ENCODE measurements around the gene ASPSCR1.

The ASPSCR1 gene

DNA sequence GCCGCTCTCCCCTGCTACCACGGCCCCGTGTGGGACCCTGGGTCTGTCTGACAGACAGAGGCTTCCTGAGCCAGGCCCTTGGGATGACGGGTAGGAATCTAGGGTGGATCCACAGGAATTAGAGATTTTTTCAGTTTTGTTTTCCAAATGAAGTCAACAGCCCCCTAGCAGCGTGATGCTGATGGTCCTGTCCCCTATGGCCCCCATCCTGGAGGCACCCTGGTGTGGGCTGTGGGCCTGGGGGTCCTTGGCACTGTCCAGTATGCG, 29.7 kb downstream of the ASPSCR1 start:
- H3K27me3 ChIP-seq (ENCODE audit: control insufficient read depth in 5 of 5, insufficient read depth in 4 of 5, low read length in 5 of 5) = no peaks in the 10 kb centered on the region
- no peaks in the 10 kb centered on the region for H3K9me3 ChIP-seq (ENCODE audit: control insufficient read depth in 5 of 5, low read length in 5 of 5)
- H3K4me1 ChIP-seq (ENCODE audit: control insufficient read depth in 5 of 5, insufficient read depth in 5 of 5, low read length in 5 of 5) = peaks cover 8 to 32% (median 19%) of the 10 kb centered on the region in 5 donors
- H3K27ac ChIP-seq (ENCODE audit: low read depth, low read length) = no peak overlapping the region
- peaks cover 0 to 25% (median 9%) of the 10 kb centered on the region in 5 donors for H3K36me3 ChIP-seq (ENCODE audit: control insufficient read depth in 5 of 5, insufficient read depth in 5 of 5, low read length in 5 of 5)
- H3K4me3 ChIP-seq (ENCODE audit: low read depth in 1 of 5, low read length in 5 of 5) = no peak overlapping the region
- no peak overlapping the region for H3K9ac ChIP-seq (ENCODE audit: low read length in 5 of 5)

DNA sequence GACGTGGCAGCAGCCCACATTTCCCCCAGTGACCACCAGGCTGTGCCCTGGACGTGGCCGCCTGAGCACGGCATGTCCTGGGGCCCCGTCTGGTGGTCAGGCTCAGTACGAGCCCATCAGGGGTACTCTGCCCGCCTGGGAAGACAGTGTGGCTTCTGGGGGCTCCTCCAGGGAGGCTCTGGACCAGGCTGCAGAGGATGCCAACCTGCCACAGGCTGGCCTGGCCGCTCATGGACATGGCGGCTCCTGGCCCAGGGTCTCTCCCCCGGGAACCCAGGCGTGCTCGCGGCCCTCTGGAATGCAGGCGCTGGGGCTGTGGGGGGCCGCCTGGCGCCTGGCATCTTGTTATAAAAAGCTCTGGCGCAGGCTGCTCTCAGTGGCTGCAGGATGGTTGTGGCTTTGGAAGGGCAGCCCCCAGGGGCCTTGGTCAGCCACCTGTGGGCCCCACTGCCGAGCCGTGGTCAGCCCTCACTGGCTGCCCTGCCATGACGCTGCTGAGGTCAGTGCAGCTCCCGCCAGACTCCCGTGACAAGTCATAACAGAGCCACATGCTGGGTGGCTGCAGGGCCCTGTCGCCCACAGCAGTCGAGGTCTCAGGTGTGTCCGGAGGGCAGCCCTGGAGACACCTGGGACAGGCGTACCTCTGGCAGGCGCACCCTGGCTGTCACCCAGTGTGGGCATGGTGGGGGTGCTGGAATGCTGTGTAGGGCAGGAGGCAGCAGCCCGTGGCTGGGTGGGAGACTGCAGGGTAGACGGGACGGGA, 30.2 kb downstream of the ASPSCR1 start:
- H3K36me3 ChIP-seq (ENCODE audit: control insufficient read depth in 5 of 5, insufficient read depth in 5 of 5, low read length in 5 of 5) = peaks cover 0 to 30% (median 9%) of the 10 kb centered on the region in 5 donors
- H3K4me3 ChIP-seq (ENCODE audit: low read depth in 1 of 5, low read length in 5 of 5) = no peak overlapping the region
- no peaks in the 10 kb centered on the region for H3K9me3 ChIP-seq (ENCODE audit: control insufficient read depth in 5 of 5, low read length in 5 of 5)
- no peak overlapping the region for H3K9ac ChIP-seq (ENCODE audit: low read length in 5 of 5)
- no peak overlapping the region for H3K27ac ChIP-seq (ENCODE audit: low read depth, low read length)
- H3K27me3 ChIP-seq (ENCODE audit: control insufficient read depth in 5 of 5, insufficient read depth in 4 of 5, low read length in 5 of 5) = no peaks in the 10 kb centered on the region
- peaks cover 8 to 32% (median 19%) of the 10 kb centered on the region in 5 donors for H3K4me1 ChIP-seq (ENCODE audit: control insufficient read depth in 5 of 5, insufficient read depth in 5 of 5, low read length in 5 of 5)

DNA sequence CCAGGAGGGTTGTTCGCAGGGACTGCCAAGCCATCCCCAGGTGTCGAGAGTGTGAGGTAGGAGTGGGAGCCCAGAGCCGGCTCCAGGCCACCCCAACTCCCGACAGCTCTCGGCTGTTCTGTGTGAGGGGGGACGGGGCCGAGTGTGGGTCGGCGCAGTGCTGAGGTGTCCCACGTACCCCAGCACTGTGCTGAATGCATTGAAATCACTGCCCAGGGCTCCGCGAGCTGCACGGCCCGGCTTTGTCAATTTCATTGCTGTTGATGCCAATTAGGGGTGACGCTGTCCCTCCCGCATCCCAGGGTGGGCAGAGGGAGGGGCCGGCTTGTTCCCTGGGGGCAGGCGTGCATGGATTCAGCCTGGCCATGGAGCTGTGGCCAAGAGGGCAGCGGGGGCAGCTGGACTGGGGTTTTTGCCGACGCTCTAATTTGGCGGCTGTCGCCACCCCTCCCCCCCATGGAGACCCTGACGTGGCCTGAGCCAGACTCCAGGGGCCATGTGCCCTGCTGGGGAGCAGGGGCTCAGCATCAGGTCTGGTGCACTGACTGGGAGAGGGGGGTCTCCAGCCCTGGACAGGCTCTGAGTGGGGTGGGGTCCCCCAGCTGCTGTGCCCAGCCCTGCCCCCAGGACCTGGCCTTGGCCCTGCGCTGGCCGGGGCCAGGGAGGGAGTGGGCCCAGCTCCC, 31.0 kb downstream of the ASPSCR1 start:
- Histone ChIP-seq H3K9ac (ENCODE audit: low read length in 5 of 5) (no peak overlapping the region), H3K4me3 (ENCODE audit: low read depth in 1 of 5, low read length in 5 of 5) (no peak overlapping the region), H3K27ac (ENCODE audit: low read depth, low read length) (no peak overlapping the region), H3K27me3 (ENCODE audit: control insufficient read depth in 5 of 5, insufficient read depth in 4 of 5, low read length in 5 of 5) (no peaks in the 10 kb centered on the region), H3K36me3 (ENCODE audit: control insufficient read depth in 5 of 5, insufficient read depth in 5 of 5, low read length in 5 of 5) (peaks cover 0 to 30% (median 9%) of the 10 kb centered on the region in 5 donors), H3K9me3 (ENCODE audit: control insufficient read depth in 5 of 5, low read length in 5 of 5) (no peaks in the 10 kb centered on the region), H3K4me1 (ENCODE audit: control insufficient read depth in 5 of 5, insufficient read depth in 5 of 5, low read length in 5 of 5) (peaks cover 6 to 26% (median 16%) of the 10 kb centered on the region in 5 donors)

DNA sequence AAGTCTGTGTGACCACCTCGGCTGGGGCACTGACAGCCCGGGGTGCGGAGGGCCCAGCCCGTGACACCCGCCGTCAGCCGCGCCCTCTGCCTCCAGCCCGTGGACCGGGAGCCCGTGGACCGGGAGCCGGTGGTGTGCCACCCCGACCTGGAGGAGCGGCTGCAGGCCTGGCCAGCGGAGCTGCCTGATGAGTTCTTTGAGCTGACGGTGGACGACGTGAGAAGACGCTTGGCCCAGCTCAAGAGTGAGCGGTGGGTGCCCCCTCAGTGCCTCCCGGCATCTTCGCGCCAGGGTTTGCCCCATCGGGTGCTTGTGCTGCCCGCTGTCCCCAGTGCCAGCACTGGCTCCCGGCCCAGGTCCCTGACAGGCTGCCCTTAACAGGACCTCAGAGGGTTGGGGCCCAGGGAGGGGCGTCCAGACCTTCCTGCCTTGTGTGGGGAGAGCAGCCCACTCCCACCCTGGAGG, 31.5 kb downstream of the ASPSCR1 start:
- no peaks in the 10 kb centered on the region for H3K9me3 ChIP-seq (ENCODE audit: control insufficient read depth in 5 of 5, low read length in 5 of 5)
- H3K27ac ChIP-seq (ENCODE audit: low read depth, low read length) = no peak overlapping the region
- no peak overlapping the region for H3K4me3 ChIP-seq (ENCODE audit: low read depth in 1 of 5, low read length in 5 of 5)
- H3K36me3 ChIP-seq (ENCODE audit: control insufficient read depth in 5 of 5, insufficient read depth in 5 of 5, low read length in 5 of 5) = peaks cover 0 to 30% (median 9%) of the 10 kb centered on the region in 5 donors
- peaks cover 6 to 20% (median 11%) of the 10 kb centered on the region in 5 donors for H3K4me1 ChIP-seq (ENCODE audit: control insufficient read depth in 5 of 5, insufficient read depth in 5 of 5, low read length in 5 of 5)
- no peak overlapping the region for H3K9ac ChIP-seq (ENCODE audit: low read length in 5 of 5)
- no peaks in the 10 kb centered on the region for H3K27me3 ChIP-seq (ENCODE audit: control insufficient read depth in 5 of 5, insufficient read depth in 4 of 5, low read length in 5 of 5)

DNA sequence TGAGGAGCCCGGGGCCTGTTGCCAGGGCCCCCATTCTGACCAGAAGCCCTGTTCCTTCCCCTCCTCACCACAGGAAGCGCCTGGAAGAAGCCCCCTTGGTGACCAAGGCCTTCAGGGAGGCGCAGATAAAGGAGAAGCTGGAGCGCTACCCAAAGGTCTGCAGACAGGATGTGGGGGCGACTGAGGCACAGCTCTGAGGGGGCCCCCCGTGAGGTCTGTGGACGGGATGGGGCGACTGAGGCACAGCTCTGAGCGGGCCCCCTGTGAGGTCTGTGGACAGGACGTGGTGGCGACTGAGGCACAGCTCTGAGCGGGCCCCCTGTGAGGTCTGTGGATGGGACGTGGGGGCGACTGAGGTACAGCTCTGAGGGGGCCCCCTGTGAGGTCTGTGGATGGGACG, 32.0 kb downstream of the ASPSCR1 start:
- Histone ChIP-seq H3K36me3 (ENCODE audit: control insufficient read depth in 5 of 5, insufficient read depth in 5 of 5, low read length in 5 of 5) (peaks cover 0 to 30% (median 9%) of the 10 kb centered on the region in 5 donors), H3K4me3 (ENCODE audit: low read depth in 1 of 5, low read length in 5 of 5) (no peak overlapping the region), H3K27me3 (ENCODE audit: control insufficient read depth in 5 of 5, insufficient read depth in 4 of 5, low read length in 5 of 5) (no peaks in the 10 kb centered on the region), H3K9ac (ENCODE audit: low read length in 5 of 5) (no peak overlapping the region), H3K4me1 (ENCODE audit: control insufficient read depth in 5 of 5, insufficient read depth in 5 of 5, low read length in 5 of 5) (peaks cover 6 to 15% (median 7%) of the 10 kb centered on the region in 5 donors), H3K9me3 (ENCODE audit: control insufficient read depth in 5 of 5, low read length in 5 of 5) (no peaks in the 10 kb centered on the region), H3K27ac (ENCODE audit: low read depth, low read length) (no peak overlapping the region)

DNA sequence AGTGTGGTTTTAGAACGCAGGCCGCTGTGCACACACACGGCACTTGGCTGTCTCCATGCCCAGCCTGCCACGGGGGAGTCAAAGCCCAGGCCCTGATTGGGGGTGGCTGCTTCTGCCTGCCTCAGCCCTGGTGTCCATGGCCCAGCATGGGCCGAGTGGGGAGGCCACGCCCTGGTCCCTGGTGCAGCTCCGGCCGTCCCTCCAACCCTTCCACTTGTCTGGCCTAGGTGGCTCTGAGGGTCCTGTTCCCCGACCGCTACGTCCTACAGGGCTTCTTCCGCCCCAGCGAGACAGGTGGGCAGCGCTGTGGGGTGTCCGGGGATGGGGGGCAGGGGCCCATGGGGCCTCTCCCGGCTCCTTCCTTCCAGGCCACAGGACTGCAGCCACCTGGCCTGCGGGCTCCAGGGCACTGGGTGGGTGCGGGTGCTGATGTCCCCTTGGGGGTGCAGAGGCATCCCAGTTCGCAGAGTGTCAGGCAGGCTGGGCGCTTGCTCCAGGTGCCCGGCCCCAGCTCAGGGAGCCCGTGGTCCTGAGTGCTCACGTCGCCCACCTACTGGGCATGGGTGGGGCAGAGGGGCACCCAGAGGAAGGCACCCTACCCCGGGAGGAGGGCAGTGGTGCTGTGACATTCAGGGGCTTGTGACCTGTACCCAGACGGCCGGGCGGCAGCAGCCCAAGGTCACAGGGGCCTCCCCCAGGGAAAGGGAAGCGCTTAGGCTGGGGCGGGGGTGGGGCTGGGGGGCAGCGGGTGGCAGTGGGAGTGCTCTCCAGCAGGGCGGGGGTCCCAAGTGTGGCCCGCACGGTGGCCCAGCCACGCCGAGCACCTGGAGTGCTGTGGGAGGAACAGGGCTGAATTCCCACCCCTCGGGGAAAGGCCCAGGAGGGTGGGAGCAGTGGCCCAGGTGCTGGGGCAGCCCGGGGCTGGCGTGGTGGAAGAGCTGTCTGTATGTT, 33.4 kb downstream of the ASPSCR1 start:
- Histone ChIP-seq H3K4me3 (ENCODE audit: low read depth in 1 of 5, low read length in 5 of 5) (no peak overlapping the region), H3K9ac (ENCODE audit: low read length in 5 of 5) (no peak overlapping the region), H3K9me3 (ENCODE audit: control insufficient read depth in 5 of 5, low read length in 5 of 5) (no peaks in the 10 kb centered on the region), H3K27me3 (ENCODE audit: control insufficient read depth in 5 of 5, insufficient read depth in 4 of 5, low read length in 5 of 5) (no peaks in the 10 kb centered on the region), H3K27ac (ENCODE audit: low read depth, low read length) (no peak overlapping the region), H3K36me3 (ENCODE audit: control insufficient read depth in 5 of 5, insufficient read depth in 5 of 5, low read length in 5 of 5) (peaks cover 0 to 27% (median 9%) of the 10 kb centered on the region in 5 donors), H3K4me1 (ENCODE audit: control insufficient read depth in 5 of 5, insufficient read depth in 5 of 5, low read length in 5 of 5) (peaks cover 5 to 10% (median 7%) of the 10 kb centered on the region in 5 donors)

DNA sequence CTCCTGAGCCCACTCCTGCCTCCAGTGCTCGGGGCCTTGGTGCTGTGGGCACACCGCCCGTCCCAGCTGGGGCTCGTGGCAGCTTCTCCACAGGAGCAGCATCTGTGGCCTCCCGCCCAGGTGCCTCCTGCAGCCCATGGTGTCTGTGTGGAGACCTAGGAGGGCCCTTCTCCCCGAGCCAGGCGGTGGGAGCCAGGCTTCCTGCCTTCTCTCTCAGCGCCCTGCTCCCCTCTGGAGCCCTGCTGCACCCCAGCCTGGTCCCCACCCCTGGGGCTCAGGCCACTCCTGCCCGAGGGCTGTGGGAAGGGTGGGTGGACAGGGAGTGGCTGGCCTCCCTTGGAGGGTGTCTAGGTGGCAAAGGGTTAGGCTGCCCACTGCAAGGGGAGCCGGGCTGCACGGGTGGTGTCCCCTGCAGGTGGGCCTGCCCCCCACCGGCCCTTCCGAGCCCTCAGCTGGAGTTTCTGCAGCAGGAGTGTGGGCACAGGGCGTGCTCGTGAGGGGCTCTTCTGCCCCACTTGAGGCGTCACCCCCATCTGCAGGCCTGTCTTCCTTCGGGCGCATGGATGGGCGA, 34.3 kb downstream of the ASPSCR1 start:
- Histone ChIP-seq H3K27ac (ENCODE audit: low read depth, low read length) (no peak overlapping the region), H3K27me3 (ENCODE audit: control insufficient read depth in 5 of 5, insufficient read depth in 4 of 5, low read length in 5 of 5) (no peaks in the 10 kb centered on the region), H3K9me3 (ENCODE audit: control insufficient read depth in 5 of 5, low read length in 5 of 5) (no peaks in the 10 kb centered on the region), H3K9ac (ENCODE audit: low read length in 5 of 5) (no peak overlapping the region), H3K36me3 (ENCODE audit: control insufficient read depth in 5 of 5, insufficient read depth in 5 of 5, low read length in 5 of 5) (peaks cover 0 to 29% (median 9%) of the 10 kb centered on the region in 5 donors), H3K4me1 (ENCODE audit: control insufficient read depth in 5 of 5, insufficient read depth in 5 of 5, low read length in 5 of 5) (peaks cover 0 to 1% (median 0%) of the 10 kb centered on the region in 5 donors), H3K4me3 (ENCODE audit: low read depth in 1 of 5, low read length in 5 of 5) (no peak overlapping the region)

DNA sequence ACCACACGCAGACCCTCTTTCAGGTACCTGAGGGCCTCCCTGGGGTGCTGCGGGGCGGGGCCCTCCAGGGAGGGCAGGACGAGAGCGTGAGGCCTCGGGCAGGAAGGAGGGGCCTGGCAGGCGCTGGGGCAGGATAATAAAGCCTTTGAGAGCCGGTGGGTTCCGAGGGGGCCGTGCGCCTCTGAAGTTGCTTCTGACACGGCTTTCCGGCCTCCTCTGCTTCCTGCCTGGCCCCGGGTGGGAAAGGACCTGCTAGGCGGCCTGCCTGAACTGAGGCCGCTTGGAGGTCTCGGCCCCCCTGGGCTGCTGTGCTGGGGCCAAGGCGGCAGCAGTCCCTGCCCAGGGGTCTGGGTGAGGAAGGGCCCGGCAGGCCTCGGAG, 34.8 kb downstream of the ASPSCR1 start:
- Histone ChIP-seq H3K9ac (ENCODE audit: low read length in 5 of 5) (no peak overlapping the region), H3K27me3 (ENCODE audit: control insufficient read depth in 5 of 5, insufficient read depth in 4 of 5, low read length in 5 of 5) (no peaks in the 10 kb centered on the region), H3K27ac (ENCODE audit: low read depth, low read length) (no peak overlapping the region), H3K36me3 (ENCODE audit: control insufficient read depth in 5 of 5, insufficient read depth in 5 of 5, low read length in 5 of 5) (peaks cover 0 to 32% (median 10%) of the 10 kb centered on the region in 5 donors), H3K4me3 (ENCODE audit: low read depth in 1 of 5, low read length in 5 of 5) (no peak overlapping the region), H3K9me3 (ENCODE audit: control insufficient read depth in 5 of 5, low read length in 5 of 5) (no peaks in the 10 kb centered on the region), H3K4me1 (ENCODE audit: control insufficient read depth in 5 of 5, insufficient read depth in 5 of 5, low read length in 5 of 5) (no peaks in the 10 kb centered on the region)

DNA sequence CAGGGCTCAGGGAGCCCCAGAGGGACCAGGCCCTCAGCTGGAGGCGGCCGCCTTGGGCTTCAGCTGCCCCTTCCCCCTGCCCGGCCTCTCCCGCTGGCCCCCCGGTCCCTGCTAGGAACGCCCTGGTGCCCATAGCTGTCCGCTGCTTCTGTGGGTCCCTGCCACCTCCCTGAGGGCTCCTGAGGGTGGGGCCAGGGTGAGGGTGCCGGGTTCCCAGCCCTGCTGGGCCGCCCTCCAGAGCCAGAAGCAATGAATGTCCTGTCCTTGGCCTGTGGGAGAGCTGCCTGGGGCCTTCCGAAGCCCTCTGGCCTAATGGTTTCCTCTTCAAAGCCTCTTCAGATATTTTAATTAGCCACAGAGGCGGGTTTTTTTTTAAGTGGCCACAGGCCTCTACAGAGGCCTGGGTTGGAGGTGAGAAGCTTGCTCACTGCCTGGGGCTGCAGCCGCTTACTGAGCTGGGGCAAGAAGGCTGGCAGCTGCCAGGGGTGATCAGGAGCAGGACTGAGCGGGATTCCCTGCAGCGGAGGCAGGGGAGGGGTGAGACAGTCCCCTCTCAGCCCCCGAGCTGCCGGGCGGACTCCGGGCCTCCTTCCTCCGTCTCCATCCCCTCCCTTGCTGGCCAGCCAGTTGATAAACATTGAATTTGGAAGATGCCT, 35.3 kb downstream of the ASPSCR1 start:
- no peak overlapping the region for H3K9ac ChIP-seq (ENCODE audit: low read length in 5 of 5)
- no peak overlapping the region for H3K4me3 ChIP-seq (ENCODE audit: low read depth in 1 of 5, low read length in 5 of 5)
- H3K9me3 ChIP-seq (ENCODE audit: control insufficient read depth in 5 of 5, low read length in 5 of 5) = no peaks in the 10 kb centered on the region

More for the DNA sequence above, 35.3 kb downstream of the ASPSCR1 start:
- H3K27me3 ChIP-seq (ENCODE audit: control insufficient read depth in 5 of 5, insufficient read depth in 4 of 5, low read length in 5 of 5) = no peaks in the 10 kb centered on the region
- H3K27ac ChIP-seq (ENCODE audit: low read depth, low read length) = no peak overlapping the region
- peaks cover 0 to 37% (median 12%) of the 10 kb centered on the region in 5 donors for H3K36me3 ChIP-seq (ENCODE audit: control insufficient read depth in 5 of 5, insufficient read depth in 5 of 5, low read length in 5 of 5)
- H3K4me1 ChIP-seq (ENCODE audit: control insufficient read depth in 5 of 5, insufficient read depth in 5 of 5, low read length in 5 of 5) = no peaks in the 10 kb centered on the region
